Neural progenitor cell (in vitro differentiated cells): ENCODE measurements around the gene HFM1. TPM values are rescaled to one million over a fixed set of nuclear protein-coding genes. Genes with fewer than 3 reads are reported as not detected.

Experiments used
- DNase-seq: peaks from one replicate; pipeline ENCODE4 v3.0.0-alpha.2; 2016; ENCODE audit warnings: low spot score
- H2AFZ ChIP-seq: fragments of 200-600 bp; sonication (generic); replicated peaks from 2 replicates; pipeline ENCODE4 v1.6.1; 2016; ENCODE audit warnings: antibody characterized with exemption
- H3F3A ChIP-seq: fragments of 200-600 bp; sonication (generic); 2 replicates; pipeline ENCODE4 v1.6.1; 2016; ENCODE audit warnings: antibody characterized with exemption, low read depth
- H3K27ac ChIP-seq: fragments of 200-600 bp; sonication (generic); 2 replicates; pipeline ENCODE4 v1.5.1; 2016; ENCODE audit warnings: mild to moderate bottlenecking
- H3K27me3 ChIP-seq: fragments of 200-600 bp; sonication (generic); 2 replicates; pipeline ENCODE4 v1.6.1; 2016; ENCODE audit warnings: mild to moderate bottlenecking, moderate library complexity
- H3K36me3 ChIP-seq: fragments of 200-600 bp; sonication (generic); 2 replicates; pipeline ENCODE4 v1.5.1; 2016
- H3K4me1 ChIP-seq: fragments of 200-600 bp; sonication (generic); 2 replicates; pipeline ENCODE4 v1.6.1; 2016; ENCODE audit warnings: mixed run types
- H3K4me2 ChIP-seq: fragments of 200-600 bp; sonication (generic); 2 replicates; pipeline ENCODE4 v1.6.1; 2016
- H3K4me3 ChIP-seq: fragments of 200-600 bp; sonication (generic); 2 replicates; pipeline ENCODE4 v1.5.1; 2016
- H3K79me2 ChIP-seq: fragments of 200-600 bp; sonication (generic); 2 replicates; pipeline ENCODE4 v1.6.1; 2016; ENCODE audit warnings: low read depth
- H3K9ac ChIP-seq: fragments of 200-600 bp; sonication (generic); 2 replicates; pipeline ENCODE4 v1.6.1; 2016
- H3K9me3 ChIP-seq: fragments of 200-600 bp; sonication (generic); 2 replicates; pipeline ENCODE4 v1.5.1; 2016; ENCODE audit warnings: low read depth
- H4K20me1 ChIP-seq: fragments of 200-600 bp; sonication (generic); 2 replicates; pipeline ENCODE4 v1.6.1; 2016; ENCODE audit warnings: low read depth
- H3K27ac Mint-ChIP-seq: 3 replicates; pipeline ENCODE4 v1.8.0; 2021; ENCODE audit warnings: mixed read lengths
- H3K27me3 Mint-ChIP-seq: 2 replicates; pipeline ENCODE4 v1.8.0; 2022; ENCODE audit warnings: low read depth, mild to moderate bottlenecking, inconsistent platforms, moderate library complexity, mixed read lengths; ENCODE audit not compliant: insufficient read depth
- H3K36me3 Mint-ChIP-seq: 3 replicates; pipeline ENCODE4 v1.8.0; 2021; ENCODE audit warnings: mixed read lengths
- H3K4me1 Mint-ChIP-seq: 3 replicates; pipeline ENCODE4 v1.8.0; 2021; ENCODE audit warnings: mixed read lengths
- H3K4me3 Mint-ChIP-seq: 3 replicates; pipeline ENCODE4 v1.8.0; 2021; ENCODE audit warnings: mild to moderate bottlenecking, moderate library complexity, mixed read lengths
- H3K9me3 Mint-ChIP-seq: 3 replicates; pipeline ENCODE4 v1.8.0; 2020; ENCODE audit warnings: mixed read lengths
- EZH2 ChIP-seq: fragments of 200-600 bp; sonication (generic); IDR thresholded peaks from 2 replicates; pipeline ENCODE4 v1.6.1; 2017; ENCODE audit warnings: antibody characterized with exemption, mild to moderate bottlenecking, moderate library complexity
- EZH2phosphoT487 ChIP-seq: fragments of 200-600 bp; sonication (generic); IDR thresholded peaks from 2 replicates; pipeline ENCODE4 v1.6.1; 2017; ENCODE audit warnings: antibody characterized with exemption
- total RNA-seq: library from RNA; depleted of rRNA; stranded (reverse); fragments of >200 nt; gene quantifications from 2 replicates; pipeline ENCODE4 v1.2.3, GENCODE V29; 2015; ENCODE audit warnings: low replicate concordance
- TF ChIP-seq, protein P1 (sequence below): fragments of 200-600 bp; sonication (generic); IDR thresholded peaks from 2 replicates; pipeline ENCODE4 v1.5.1; 2017; ENCODE audit warnings: antibody characterized with exemption, mild to moderate bottlenecking

HFM1 gene
- total RNA-seq, 1 donor from 2014 or later, result 36.3 TPM

DNA sequence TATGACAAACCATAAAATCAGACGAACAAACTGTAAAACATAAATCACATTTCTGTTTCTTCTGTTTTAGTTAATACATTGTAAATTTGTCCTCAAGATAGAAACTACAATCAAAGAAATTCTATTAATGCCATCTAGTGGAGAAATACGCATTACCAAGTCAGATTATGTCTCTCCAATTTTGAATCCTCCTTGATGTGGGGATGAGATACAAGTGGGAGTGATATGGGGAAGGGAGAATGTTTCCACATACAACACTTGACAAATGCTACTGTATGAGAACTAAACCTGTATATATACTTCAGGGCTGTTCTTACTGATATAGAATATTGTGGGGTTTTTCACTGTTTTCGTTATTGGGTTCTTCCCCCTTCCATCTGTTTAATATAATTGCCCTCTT is 2.6 kb downstream of the HFM1 start:
- H3K4me1 Mint-ChIP-seq, result peaks cover 16% of the 10 kb centered on the region
- no peaks in the 10 kb centered on the region for H3K9me3 ChIP-seq
- peaks cover 18% of the 10 kb centered on the region for H3K4me1 ChIP-seq
- H3K27me3 ChIP-seq, result no peaks in the 10 kb centered on the region
- H3F3A ChIP-seq, result peaks cover 6% of the 10 kb centered on the region
- no peaks in the 10 kb centered on the region for H3K9me3 Mint-ChIP-seq
- H3K36me3 Mint-ChIP-seq, result peaks cover 2% of the 10 kb centered on the region
- H3K27ac ChIP-seq, result no peak overlapping the region
- H3K79me2 ChIP-seq, result peaks cover 22% of the 10 kb centered on the region
- H4K20me1 ChIP-seq, result no peaks in the 10 kb centered on the region
- TF ChIP-seq EZH2phosphoT487, result no peak
- TF ChIP-seq, protein P1, sequence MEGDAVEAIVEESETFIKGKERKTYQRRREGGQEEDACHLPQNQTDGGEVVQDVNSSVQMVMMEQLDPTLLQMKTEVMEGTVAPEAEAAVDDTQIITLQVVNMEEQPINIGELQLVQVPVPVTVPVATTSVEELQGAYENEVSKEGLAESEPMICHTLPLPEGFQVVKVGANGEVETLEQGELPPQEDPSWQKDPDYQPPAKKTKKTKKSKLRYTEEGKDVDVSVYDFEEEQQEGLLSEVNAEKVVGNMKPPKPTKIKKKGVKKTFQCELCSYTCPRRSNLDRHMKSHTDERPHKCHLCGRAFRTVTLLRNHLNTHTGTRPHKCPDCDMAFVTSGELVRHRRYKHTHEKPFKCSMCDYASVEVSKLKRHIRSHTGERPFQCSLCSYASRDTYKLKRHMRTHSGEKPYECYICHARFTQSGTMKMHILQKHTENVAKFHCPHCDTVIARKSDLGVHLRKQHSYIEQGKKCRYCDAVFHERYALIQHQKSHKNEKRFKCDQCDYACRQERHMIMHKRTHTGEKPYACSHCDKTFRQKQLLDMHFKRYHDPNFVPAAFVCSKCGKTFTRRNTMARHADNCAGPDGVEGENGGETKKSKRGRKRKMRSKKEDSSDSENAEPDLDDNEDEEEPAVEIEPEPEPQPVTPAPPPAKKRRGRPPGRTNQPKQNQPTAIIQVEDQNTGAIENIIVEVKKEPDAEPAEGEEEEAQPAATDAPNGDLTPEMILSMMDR, result peak; percentile 51
- DNase-seq, result no peak
- no peak overlapping the region for H3K9ac ChIP-seq
- H3K4me2 ChIP-seq, result no peak overlapping the region
- no peak overlapping the region for H3K27ac Mint-ChIP-seq
- no peaks in the 10 kb centered on the region for H3K36me3 ChIP-seq
- no peak overlapping the region for H3K4me3 ChIP-seq
- no peak overlapping the region for H3K4me3 Mint-ChIP-seq
- no peak overlapping the region for H2AFZ ChIP-seq
- no peaks in the 10 kb centered on the region for H3K27me3 Mint-ChIP-seq

DNA sequence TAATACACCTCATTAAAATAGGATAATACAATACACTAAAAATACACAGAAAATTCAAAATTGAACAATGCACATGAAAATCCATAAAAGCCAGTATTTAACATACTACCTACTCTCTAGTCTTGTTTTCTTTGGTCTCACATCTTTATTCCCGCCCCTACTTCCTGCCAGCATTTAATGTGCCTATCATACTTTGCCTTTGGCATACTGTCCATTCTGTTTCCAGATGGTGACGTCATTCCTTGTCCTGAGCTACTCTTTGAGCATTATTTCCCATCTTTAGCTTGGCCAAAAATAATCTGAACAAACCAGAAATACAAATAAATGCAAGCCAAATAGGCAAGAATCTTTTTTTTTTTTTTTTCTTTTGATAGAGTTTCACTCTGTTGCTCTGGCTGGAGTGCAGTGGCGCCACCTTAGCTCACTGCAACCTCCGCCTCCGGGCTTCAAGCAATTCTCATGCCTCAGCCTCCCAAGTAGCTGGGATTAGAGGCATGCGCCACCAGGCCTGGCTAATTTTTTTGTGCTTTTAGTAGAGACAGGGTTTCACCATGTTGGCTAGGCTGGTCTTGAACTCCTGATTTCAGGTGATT is 4.4 kb downstream of the HFM1 start:
- Histone ChIP-seq H3K4me2 (no peak overlapping the region), H4K20me1 (no peaks in the 10 kb centered on the region), H3K36me3 (no peaks in the 10 kb centered on the region), H3K27ac (no peak overlapping the region), H3K4me1 (peaks cover 16% of the 10 kb centered on the region), H3K9ac (no peak overlapping the region), H3K4me3 (no peak overlapping the region), H2AFZ (no peak overlapping the region), H3F3A (peaks cover 6% of the 10 kb centered on the region), H3K9me3 (no peaks in the 10 kb centered on the region), H3K79me2 (peaks cover 22% of the 10 kb centered on the region), H3K27me3 (no peaks in the 10 kb centered on the region)
- Mint-ChIP-seq H3K4me3 (no peak overlapping the region), H3K9me3 (no peaks in the 10 kb centered on the region), H3K27ac (no peak overlapping the region), H3K4me1 (peaks cover 13% of the 10 kb centered on the region), H3K27me3 (no peaks in the 10 kb centered on the region), H3K36me3 (peaks cover 2% of the 10 kb centered on the region)
- TF ChIP-seq EZH2, result no peak
- TF ChIP-seq, protein P1, result peak; percentile 26
- TF ChIP-seq EZH2phosphoT487, result no peak
- DNase-seq, result peak; percentile 10

DNA sequence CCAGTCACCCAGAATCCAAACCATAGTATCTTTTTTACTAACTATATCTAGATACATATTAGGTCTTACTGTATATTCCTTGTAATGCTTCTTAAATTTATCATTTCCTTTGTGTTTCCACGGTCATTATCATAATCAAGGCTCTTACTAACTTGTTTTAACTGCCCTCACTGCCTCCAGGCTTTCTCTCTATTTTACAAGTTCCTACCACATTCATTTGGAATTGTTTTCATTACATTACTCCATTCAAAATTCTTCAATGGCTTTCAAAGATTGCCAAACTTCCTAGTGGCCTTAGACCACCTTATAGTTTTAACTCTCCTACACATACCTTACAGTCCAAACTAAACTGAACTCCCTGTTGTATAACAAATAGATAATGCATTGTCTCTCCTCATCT is 6.3 kb downstream of the HFM1 start:
- Mint-ChIP-seq H3K4me3 (no peak overlapping the region), H3K4me1 (peaks cover 13% of the 10 kb centered on the region), H3K36me3 (peaks cover 4% of the 10 kb centered on the region), H3K9me3 (no peaks in the 10 kb centered on the region), H3K27me3 (no peaks in the 10 kb centered on the region), H3K27ac (no peak overlapping the region)
- H3K4me1 ChIP-seq, result peaks cover 11% of the 10 kb centered on the region
- no peak overlapping the region for H2AFZ ChIP-seq
- no peak for DNase-seq
- H3K9ac ChIP-seq, result no peak overlapping the region
- H3K4me3 ChIP-seq, result no peak overlapping the region
- no peaks in the 10 kb centered on the region for H3K9me3 ChIP-seq
- H4K20me1 ChIP-seq, result no peaks in the 10 kb centered on the region
- H3K79me2 ChIP-seq, result peaks cover 16% of the 10 kb centered on the region
- no peak overlapping the region for H3K27ac ChIP-seq
- no peaks in the 10 kb centered on the region for H3K27me3 ChIP-seq
- H3K36me3 ChIP-seq, result no peaks in the 10 kb centered on the region
- no peak overlapping the region for H3K4me2 ChIP-seq
- H3F3A ChIP-seq, result no peaks in the 10 kb centered on the region
- TF ChIP-seq EZH2phosphoT487 (no peak), EZH2 (no peak)
- TF ChIP-seq, protein P1, result no peak
